Measurements from ENCODE around the gene TNNT1. TPM values are rescaled to one million over a fixed set of nuclear protein-coding genes. Genes with fewer than 3 reads are reported as not detected.

Gene TNNT1
- total and polyA plus RNA-seq, 2 donors from 2014 or later: not detected

GRCh38 chr19:55085923-55086715 lies 62.9 kb downstream of the TNNT1 start:
- peak in 2 of 5 donors; percentile 65 to 73 for DNase-seq
- Histone ChIP-seq H3K27me3 (ENCODE audit: control insufficient read depth, insufficient read depth, low read length) (peaks cover 7% of the 10 kb centered on the region), H3K36me3 (ENCODE audit: control insufficient read depth in 2 of 3, insufficient read depth in 3 of 3, low read length in 3 of 3) (no peaks in the 10 kb centered on the region), H3K4me1 (ENCODE audit: control insufficient read depth in 2 of 3, insufficient read depth in 2 of 3, low read depth in 1 of 3, low read length in 3 of 3) (peaks cover 0 to 15% (median 0%) of the 10 kb centered on the region in 3 donors), H3K9me3 (ENCODE audit: control insufficient read depth in 2 of 3, insufficient read depth in 1 of 3, low read length in 3 of 3) (no peaks in the 10 kb centered on the region), H3K4me3 (ENCODE audit: low read length in 3 of 3) (no peak overlapping the region), H3K9ac (ENCODE audit: low read length in 3 of 3) (no peak overlapping the region), H3K27ac (ENCODE audit: low read depth in 2 of 2, low read length in 2 of 2) (no peak overlapping the region)
- intact Hi-C loops (cut with DNase I): no loop called here
- TF ChIP-seq, protein P1, sequence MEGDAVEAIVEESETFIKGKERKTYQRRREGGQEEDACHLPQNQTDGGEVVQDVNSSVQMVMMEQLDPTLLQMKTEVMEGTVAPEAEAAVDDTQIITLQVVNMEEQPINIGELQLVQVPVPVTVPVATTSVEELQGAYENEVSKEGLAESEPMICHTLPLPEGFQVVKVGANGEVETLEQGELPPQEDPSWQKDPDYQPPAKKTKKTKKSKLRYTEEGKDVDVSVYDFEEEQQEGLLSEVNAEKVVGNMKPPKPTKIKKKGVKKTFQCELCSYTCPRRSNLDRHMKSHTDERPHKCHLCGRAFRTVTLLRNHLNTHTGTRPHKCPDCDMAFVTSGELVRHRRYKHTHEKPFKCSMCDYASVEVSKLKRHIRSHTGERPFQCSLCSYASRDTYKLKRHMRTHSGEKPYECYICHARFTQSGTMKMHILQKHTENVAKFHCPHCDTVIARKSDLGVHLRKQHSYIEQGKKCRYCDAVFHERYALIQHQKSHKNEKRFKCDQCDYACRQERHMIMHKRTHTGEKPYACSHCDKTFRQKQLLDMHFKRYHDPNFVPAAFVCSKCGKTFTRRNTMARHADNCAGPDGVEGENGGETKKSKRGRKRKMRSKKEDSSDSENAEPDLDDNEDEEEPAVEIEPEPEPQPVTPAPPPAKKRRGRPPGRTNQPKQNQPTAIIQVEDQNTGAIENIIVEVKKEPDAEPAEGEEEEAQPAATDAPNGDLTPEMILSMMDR (IDR thresholded peaks at IDR 0.05; ENCODE audit: borderline replicate concordance, extremely low read depth, insufficient read depth): no peak
- no peak for FAIRE-seq

- Histone ChIP-seq H3K27ac (ENCODE audit: low read depth in 2 of 2, low read length in 2 of 2) (no peak overlapping the region), H3K9me3 (ENCODE audit: control insufficient read depth in 2 of 3, insufficient read depth in 1 of 3, low read length in 3 of 3) (no peaks in the 10 kb centered on the region), H3K4me1 (ENCODE audit: control insufficient read depth in 2 of 3, insufficient read depth in 2 of 3, low read depth in 1 of 3, low read length in 3 of 3) (peaks cover 0 to 19% (median 0%) of the 10 kb centered on the region in 3 donors), H3K9ac (ENCODE audit: low read length in 3 of 3) (no peak overlapping the region), H3K36me3 (ENCODE audit: control insufficient read depth in 2 of 3, insufficient read depth in 3 of 3, low read length in 3 of 3) (no peaks in the 10 kb centered on the region), H3K27me3 (ENCODE audit: control insufficient read depth, insufficient read depth, low read length) (peaks cover 13% of the 10 kb centered on the region), H3K4me3 (ENCODE audit: low read length in 3 of 3) (no peak overlapping the region)
- DNase-seq (peak in 1 of 5 donors; percentile 49), FAIRE-seq (no peak)
- intact Hi-C loops (cut with DNase I): no loop called here
- TF ChIP-seq, protein P1 (IDR thresholded peaks at IDR 0.05; ENCODE audit: borderline replicate concordance, extremely low read depth, insufficient read depth): no peak
These were observed 64.6 kb downstream of the TNNT1 start for GRCh38 chr19:55084416-55084815.

- FAIRE-seq (no peak), DNase-seq (peak in 1 of 5 donors; percentile 69)
- Histone ChIP-seq H3K27me3 (ENCODE audit: control insufficient read depth, insufficient read depth, low read length) (peaks cover 14% of the 10 kb centered on the region), H3K27ac (ENCODE audit: low read depth in 2 of 2, low read length in 2 of 2) (no peak overlapping the region), H3K36me3 (ENCODE audit: control insufficient read depth in 2 of 3, insufficient read depth in 3 of 3, low read length in 3 of 3) (no peaks in the 10 kb centered on the region), H3K9ac (ENCODE audit: low read length in 3 of 3) (no peak overlapping the region), H3K4me1 (ENCODE audit: control insufficient read depth in 2 of 3, insufficient read depth in 2 of 3, low read depth in 1 of 3, low read length in 3 of 3) (peaks cover 0 to 16% (median 0%) of the 10 kb centered on the region in 3 donors), H3K4me3 (ENCODE audit: low read length in 3 of 3) (no peak overlapping the region), H3K9me3 (ENCODE audit: control insufficient read depth in 2 of 3, insufficient read depth in 1 of 3, low read length in 3 of 3) (no peaks in the 10 kb centered on the region)
- TF ChIP-seq, protein P1 (IDR thresholded peaks at IDR 0.05; ENCODE audit: borderline replicate concordance, extremely low read depth, insufficient read depth): no peak
- intact Hi-C loops (cut with DNase I): no loop called here
These were observed 65.8 kb downstream of the TNNT1 start for GRCh38 chr19:55083004-55083850.

Small RNA genes within 50 kb of the gene (microRNA-seq; reads per million reads assigned to microRNA genes)
- not detected for gene MIR7975

Other genes starting within 250 kb of the TNNT1 start
- gene NCR1, start 243.1 kb downstream of the TNNT1 start, total RNA-seq: 0.91 TPM
- not detected for gene NCR1, start 243.1 kb downstream of the TNNT1 start, polyA plus RNA-seq (ENCODE audit: insufficient read depth, low read depth, low replicate concordance)
- 0.16 TPM for gene NLRP7, start 201.7 kb downstream of the TNNT1 start, total RNA-seq
- not detected for gene NLRP7, start 201.7 kb downstream of the TNNT1 start, polyA plus RNA-seq (ENCODE audit: insufficient read depth, low read depth, low replicate concordance)
- gene NLRP2, start 182.8 kb downstream of the TNNT1 start, total RNA-seq: 34.4 TPM
- 2.2 TPM for gene NLRP2, start 182.8 kb downstream of the TNNT1 start, polyA plus RNA-seq (ENCODE audit: insufficient read depth, low read depth, low replicate concordance)
- gene GP6, start 110.9 kb downstream of the TNNT1 start, total RNA-seq: 0.35 TPM
- 0.73 TPM for gene GP6, start 110.9 kb downstream of the TNNT1 start, polyA plus RNA-seq (ENCODE audit: insufficient read depth, low read depth, low replicate concordance)
- 38.7 TPM for gene RDH13, start 86.1 kb downstream of the TNNT1 start, total RNA-seq
- gene RDH13, start 86.1 kb downstream of the TNNT1 start, polyA plus RNA-seq (ENCODE audit: insufficient read depth, low read depth, low replicate concordance): 24.9 TPM
- gene EPS8L1, start 73.3 kb downstream of the TNNT1 start, total RNA-seq: 95.0 TPM
- 45.4 TPM for gene EPS8L1, start 73.3 kb downstream of the TNNT1 start, polyA plus RNA-seq (ENCODE audit: insufficient read depth, low read depth, low replicate concordance)
- 146 TPM for gene PPP1R12C, start 31.6 kb downstream of the TNNT1 start, total RNA-seq
- 89.0 TPM for gene PPP1R12C, start 31.6 kb downstream of the TNNT1 start, polyA plus RNA-seq (ENCODE audit: insufficient read depth, low read depth, low replicate concordance)
- gene TNNI3, start 8.5 kb upstream of the TNNT1 start, total RNA-seq: 0.41 TPM
- 1.7 TPM for gene TNNI3, start 8.5 kb upstream of the TNNT1 start, polyA plus RNA-seq (ENCODE audit: insufficient read depth, low read depth, low replicate concordance)
- 11.4 TPM for gene DNAAF3, start 17.4 kb upstream of the TNNT1 start, total RNA-seq
- gene DNAAF3, start 17.4 kb upstream of the TNNT1 start, polyA plus RNA-seq (ENCODE audit: insufficient read depth, low read depth, low replicate concordance): 5.1 TPM
- not detected for gene SYT5, start 31.1 kb upstream of the TNNT1 start, total RNA-seq
- not detected for gene SYT5, start 31.1 kb upstream of the TNNT1 start, polyA plus RNA-seq (ENCODE audit: insufficient read depth, low read depth, low replicate concordance)
- gene PTPRH, start 60.3 kb upstream of the TNNT1 start, total RNA-seq: 2.8 TPM
- not detected for gene PTPRH, start 60.3 kb upstream of the TNNT1 start, polyA plus RNA-seq (ENCODE audit: insufficient read depth, low read depth, low replicate concordance)
- gene TMEM86B, start 79.6 kb upstream of the TNNT1 start, total RNA-seq: 3.3 TPM
- 4.6 TPM for gene TMEM86B, start 79.6 kb upstream of the TNNT1 start, polyA plus RNA-seq (ENCODE audit: insufficient read depth, low read depth, low replicate concordance)
- 61.6 TPM for gene PPP6R1, start 109.8 kb upstream of the TNNT1 start, total RNA-seq
- gene PPP6R1, start 109.8 kb upstream of the TNNT1 start, polyA plus RNA-seq (ENCODE audit: insufficient read depth, low read depth, low replicate concordance): 30.6 TPM
- gene HSPBP1, start 130.9 kb upstream of the TNNT1 start, total RNA-seq: 37.6 TPM
- gene HSPBP1, start 130.9 kb upstream of the TNNT1 start, polyA plus RNA-seq (ENCODE audit: insufficient read depth, low read depth, low replicate concordance): 55.9 TPM
- gene BRSK1, start 134.8 kb upstream of the TNNT1 start, total RNA-seq: 6.5 TPM
- 1.4 TPM for gene BRSK1, start 134.8 kb upstream of the TNNT1 start, polyA plus RNA-seq (ENCODE audit: insufficient read depth, low read depth, low replicate concordance)
- 3.6 TPM for gene TMEM150B, start 176.1 kb upstream of the TNNT1 start, total RNA-seq
- 5.4 TPM for gene TMEM150B, start 176.1 kb upstream of the TNNT1 start, polyA plus RNA-seq (ENCODE audit: insufficient read depth, low read depth, low replicate concordance)
- gene KMT5C, start 190.7 kb upstream of the TNNT1 start, total RNA-seq: 13.0 TPM
- gene KMT5C, start 190.7 kb upstream of the TNNT1 start, polyA plus RNA-seq (ENCODE audit: insufficient read depth, low read depth, low replicate concordance): 4.1 TPM
- 3.8 TPM for gene COX6B2, start 205.5 kb upstream of the TNNT1 start, total RNA-seq
- gene COX6B2, start 205.5 kb upstream of the TNNT1 start, polyA plus RNA-seq (ENCODE audit: insufficient read depth, low read depth, low replicate concordance): 0.62 TPM
- gene GARIN5B, start 214.1 kb upstream of the TNNT1 start, total RNA-seq: not detected
- gene GARIN5B, start 214.1 kb upstream of the TNNT1 start, polyA plus RNA-seq (ENCODE audit: insufficient read depth, low read depth, low replicate concordance): not detected
- gene IL11, start 221.3 kb upstream of the TNNT1 start, total RNA-seq: 0.47 TPM
- 0.37 TPM for gene IL11, start 221.3 kb upstream of the TNNT1 start, polyA plus RNA-seq (ENCODE audit: insufficient read depth, low read depth, low replicate concordance)
- gene TMEM190, start 227.6 kb upstream of the TNNT1 start, total RNA-seq: not detected
- not detected for gene TMEM190, start 227.6 kb upstream of the TNNT1 start, polyA plus RNA-seq (ENCODE audit: insufficient read depth, low read depth, low replicate concordance)
- gene TMEM238, start 235.1 kb upstream of the TNNT1 start, total RNA-seq: 24.3 TPM
- 8.1 TPM for gene TMEM238, start 235.1 kb upstream of the TNNT1 start, polyA plus RNA-seq (ENCODE audit: insufficient read depth, low read depth, low replicate concordance)
- gene RPL28, start 236.7 kb upstream of the TNNT1 start, total RNA-seq: 1,259 TPM
- 1,453 TPM for gene RPL28, start 236.7 kb upstream of the TNNT1 start, polyA plus RNA-seq (ENCODE audit: insufficient read depth, low read depth, low replicate concordance)

All from kidney (tissue), 14 donors.